Measurements from ENCODE around the gene PTPN1. TPM values are rescaled to one million over a fixed set of nuclear protein-coding genes. Genes with fewer than 3 reads are reported as not detected.
A peak's percentile ranks its signal among the peaks of the same experiment; 100 is the strongest.

Gene PTPN1
- total and polyA plus RNA-seq, 2 of the 13 experiments (the other 11 are each of a cell fraction or from before 2014, with no cell fraction given): 17.7 to 37.2 TPM

DNA sequence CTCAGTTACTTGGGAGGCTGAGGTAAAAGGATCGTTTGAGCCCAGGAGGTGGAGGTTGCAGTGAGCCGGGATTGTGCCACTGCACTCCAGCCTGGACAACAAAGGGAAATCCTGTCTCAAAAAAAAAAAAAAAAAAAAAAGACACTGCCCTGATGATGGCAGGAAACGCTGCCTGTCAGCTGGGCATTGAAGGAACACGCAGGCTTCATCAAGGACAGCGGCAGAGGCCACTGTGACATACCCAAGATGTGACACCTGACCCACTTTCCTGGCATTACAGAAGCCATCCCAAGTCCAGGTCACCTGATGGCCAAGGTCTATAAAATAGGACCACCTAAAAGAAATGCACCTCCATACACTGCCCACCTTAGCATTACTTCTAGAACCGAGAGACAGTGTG lies 105.2 kb downstream of the PTPN1 start (continued):
- TF ChIP-seq ZNF326 (CRISPR knock-in tag; IDR thresholded peaks at IDR 0.05; ENCODE audit: borderline replicate concordance) (no peak), ZNF124 (CRISPR knock-in tag; IDR thresholded peaks at IDR 0.05) (no peak), NR2F2 (IDR thresholded peaks at IDR 0.05; ENCODE audit: borderline replicate concordance, low read depth) (no peak), ZNF160 (CRISPR knock-in tag; IDR thresholded peaks at IDR 0.05) (no peak), SOX13 (IDR thresholded peaks at IDR 0.05) (no peak), SOX13 (CRISPR knock-in tag; conservative IDR thresholded peaks at IDR 0.05 in 1 of 2, IDR thresholded peaks at IDR 0.05 in 1 of 2) (no peak), CEBPG (CRISPR knock-in tag; IDR thresholded peaks at IDR 0.05) (no peak), HMGA1 (CRISPR knock-in tag; conservative IDR thresholded peaks at IDR 0.05) (no peak)
- TF ChIP-seq, protein P1, sequence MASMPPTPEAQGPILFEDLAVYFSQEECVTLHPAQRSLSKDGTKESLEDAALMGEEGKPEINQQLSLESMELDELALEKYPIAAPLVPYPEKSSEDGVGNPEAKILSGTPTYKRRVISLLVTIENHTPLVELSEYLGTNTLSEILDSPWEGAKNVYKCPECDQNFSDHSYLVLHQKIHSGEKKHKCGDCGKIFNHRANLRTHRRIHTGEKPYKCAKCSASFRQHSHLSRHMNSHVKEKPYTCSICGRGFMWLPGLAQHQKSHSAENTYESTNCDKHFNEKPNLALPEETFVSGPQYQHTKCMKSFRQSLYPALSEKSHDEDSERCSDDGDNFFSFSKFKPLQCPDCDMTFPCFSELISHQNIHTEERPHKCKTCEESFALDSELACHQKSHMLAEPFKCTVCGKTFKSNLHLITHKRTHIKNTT (CRISPR knock-in tag; IDR thresholded peaks at IDR 0.05): no peak
- TF ChIP-seq, protein P2, sequence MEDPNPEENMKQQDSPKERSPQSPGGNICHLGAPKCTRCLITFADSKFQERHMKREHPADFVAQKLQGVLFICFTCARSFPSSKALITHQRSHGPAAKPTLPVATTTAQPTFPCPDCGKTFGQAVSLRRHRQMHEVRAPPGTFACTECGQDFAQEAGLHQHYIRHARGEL (CRISPR knock-in tag; IDR thresholded peaks at IDR 0.05): no peak
- TF ChIP-seq, protein P3, sequence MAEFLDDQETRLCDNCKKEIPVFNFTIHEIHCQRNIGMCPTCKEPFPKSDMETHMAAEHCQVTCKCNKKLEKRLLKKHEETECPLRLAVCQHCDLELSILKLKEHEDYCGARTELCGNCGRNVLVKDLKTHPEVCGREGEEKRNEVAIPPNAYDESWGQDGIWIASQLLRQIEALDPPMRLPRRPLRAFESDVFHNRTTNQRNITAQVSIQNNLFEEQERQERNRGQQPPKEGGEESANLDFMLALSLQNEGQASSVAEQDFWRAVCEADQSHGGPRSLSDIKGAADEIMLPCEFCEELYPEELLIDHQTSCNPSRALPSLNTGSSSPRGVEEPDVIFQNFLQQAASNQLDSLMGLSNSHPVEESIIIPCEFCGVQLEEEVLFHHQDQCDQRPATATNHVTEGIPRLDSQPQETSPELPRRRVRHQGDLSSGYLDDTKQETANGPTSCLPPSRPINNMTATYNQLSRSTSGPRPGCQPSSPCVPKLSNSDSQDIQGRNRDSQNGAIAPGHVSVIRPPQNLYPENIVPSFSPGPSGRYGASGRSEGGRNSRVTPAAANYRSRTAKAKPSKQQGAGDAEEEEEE (CRISPR knock-in tag; IDR thresholded peaks at IDR 0.05; ENCODE audit: borderline replicate concordance): no peak

DNA sequence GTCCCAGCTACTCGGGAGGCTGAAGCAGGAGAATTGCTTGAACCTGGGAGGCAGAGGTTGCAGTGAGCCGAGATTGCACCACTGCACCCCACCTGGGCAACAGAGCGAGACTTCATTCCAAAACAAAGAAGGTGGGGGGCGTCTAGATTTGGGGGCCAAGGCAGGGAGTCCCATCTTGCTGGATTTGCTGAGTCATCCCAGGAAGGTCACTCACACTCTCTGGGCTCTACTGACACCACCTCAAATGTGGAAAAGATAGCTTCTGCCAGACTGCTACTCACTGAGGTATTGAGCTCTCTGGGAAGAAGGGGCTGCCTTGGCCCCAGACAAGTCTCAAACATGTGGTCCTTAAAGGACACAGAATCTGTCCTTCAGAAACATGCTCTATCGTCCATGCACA lies 106.8 kb downstream of the PTPN1 start:
- CTCF ChIA-PET (ENCODE audit: low intra/inter-chr PET ratio, low total read pairs): no interaction called here
- in situ Hi-C loops (cut with HindIII; ENCODE audit: extremely low pct_ligation_motif_present, low pct_unique_long_range_greater_than_20kb): no loop called here
- TF ChIP-seq FOXA3 (CRISPR knock-in tag; IDR thresholded peaks at IDR 0.05) (no peak), PHF8 (CRISPR knock-in tag; IDR thresholded peaks at IDR 0.05) (no peak), BORCS8-MEF2B (CRISPR knock-in tag; IDR thresholded peaks at IDR 0.05) (no peak), NFE2L2 (IDR thresholded peaks at IDR 0.05; ENCODE audit: low read length) (peak; percentile 94), FOSL1 (CRISPR knock-in tag; IDR thresholded peaks at IDR 0.05; ENCODE audit: borderline replicate concordance) (no peak), CCDC6 (CRISPR knock-in tag; IDR thresholded peaks at IDR 0.05) (no peak), PPARG (CRISPR knock-in tag; conservative IDR thresholded peaks at IDR 0.05) (no peak), ZNF768 (CRISPR knock-in tag; IDR thresholded peaks at IDR 0.05) (peak; percentile 34; the same call in 1 of the 2 replicates)
- TF ChIP-seq, protein P4, sequence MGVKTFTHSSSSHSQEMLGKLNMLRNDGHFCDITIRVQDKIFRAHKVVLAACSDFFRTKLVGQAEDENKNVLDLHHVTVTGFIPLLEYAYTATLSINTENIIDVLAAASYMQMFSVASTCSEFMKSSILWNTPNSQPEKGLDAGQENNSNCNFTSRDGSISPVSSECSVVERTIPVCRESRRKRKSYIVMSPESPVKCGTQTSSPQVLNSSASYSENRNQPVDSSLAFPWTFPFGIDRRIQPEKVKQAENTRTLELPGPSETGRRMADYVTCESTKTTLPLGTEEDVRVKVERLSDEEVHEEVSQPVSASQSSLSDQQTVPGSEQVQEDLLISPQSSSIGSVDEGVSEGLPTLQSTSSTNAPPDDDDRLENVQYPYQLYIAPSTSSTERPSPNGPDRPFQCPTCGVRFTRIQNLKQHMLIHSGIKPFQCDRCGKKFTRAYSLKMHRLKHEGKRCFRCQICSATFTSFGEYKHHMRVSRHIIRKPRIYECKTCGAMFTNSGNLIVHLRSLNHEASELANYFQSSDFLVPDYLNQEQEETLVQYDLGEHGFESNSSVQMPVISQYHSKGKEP (CRISPR knock-in tag; IDR thresholded peaks at IDR 0.05): no peak

More for the DNA sequence above, 106.8 kb downstream of the PTPN1 start:
- H4K20me1 ChIP-seq (ENCODE audit: insufficient read depth, low read length): no peaks in the 10 kb centered on the region
- no peak overlapping the region for H2AFZ ChIP-seq (ENCODE audit: low read length)
- BruUV-seq (replicated peaks): no TSS peak
- intact Hi-C loops (cut with micrococcal nuclease; ENCODE audit: unreplicated experiment): no loop called here
- no peak overlapping the region for H3K9ac ChIP-seq (ENCODE audit: insufficient read depth, low read depth, low read length)
- H3K79me2 ChIP-seq (ENCODE audit: insufficient read depth, low read length): no peaks in the 10 kb centered on the region
- no peak overlapping the region for H3K27ac ChIP-seq (ENCODE audit: extremely low read length, insufficient read depth, low read length)
- FAIRE-seq: no peak
- POLR2A ChIA-PET: interaction anchor here (0.7 kb wide), 1 partner anchor 1910 kb away, joined by 4 read pairs; no protein-coding TSS in a partner anchor
- H3K27me3 ChIP-seq (ENCODE audit: control insufficient read depth in 1 of 2, insufficient read depth in 2 of 2, low read length in 2 of 2): peaks cover 0 to 2% of the 10 kb centered on the region in 2 experiments; a peak in 2 of 5 replicates
- no peak overlapping the region for H3K4me2 ChIP-seq (ENCODE audit: low read depth, low read length)
- H3K4me1 ChIP-seq (ENCODE audit: insufficient read depth, low read length): peaks cover 13% of the 10 kb centered on the region
- 43% methylated on average over 5 of the region's 5 CpGs for whole genome bisulfite sequencing (ENCODE audit: low lambda C conversion rate)
- peaks cover 7% of the 10 kb centered on the region for H3K9me3 ChIP-seq (ENCODE audit: low read length)
- no peaks in the 10 kb centered on the region for H3K36me3 ChIP-seq (replicated peaks in 1 of 2; ENCODE audit: control insufficient read depth in 1 of 2, insufficient read depth in 2 of 2, low read length in 2 of 2)
- no peak overlapping the region for H3K4me3 ChIP-seq (replicated peaks in 1 of 3; ENCODE audit: insufficient read depth in 1 of 3, low read depth in 2 of 3, low read length in 3 of 3)
- ATAC-seq: no peak
- DNase-seq (ENCODE audit: low spot score): no peak
